ENCODE data around the gene SPTBN5.

Gene SPTBN5

DNA sequence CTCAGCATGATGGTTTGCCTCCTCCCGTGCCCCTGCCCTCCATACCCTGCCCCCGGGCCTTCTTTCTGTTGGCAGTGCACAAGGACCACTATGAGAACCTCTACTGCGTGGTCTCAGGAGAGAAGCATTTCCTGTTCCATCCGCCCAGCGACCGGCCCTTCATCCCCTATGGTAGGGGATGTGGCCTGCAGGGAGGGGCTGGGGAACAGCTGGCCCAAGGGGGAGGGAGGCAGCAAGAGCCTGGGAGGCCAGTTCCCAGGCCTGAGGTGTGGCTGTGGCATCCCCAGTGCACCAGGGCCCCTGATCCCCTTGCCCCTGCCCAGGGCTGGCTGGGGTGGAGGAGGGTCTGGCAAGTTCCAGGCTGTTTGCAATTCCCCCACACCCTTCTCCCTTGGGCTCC, 57.8 kb downstream of the SPTBN5 start:
- H3K18ac ChIP-seq (ENCODE audit: low read depth in 1 of 2, low read length in 2 of 2): no peak overlapping the region
- H4K91ac ChIP-seq (ENCODE audit: low read length): no peak overlapping the region
- H2BK5ac ChIP-seq (ENCODE audit: low read depth, low read length, poor library complexity, severe bottlenecking): no peak overlapping the region
- H2AK5ac ChIP-seq (ENCODE audit: low read length, severe bottlenecking): no peak overlapping the region
- peaks cover 7% of the 10 kb centered on the region for H3K79me1 ChIP-seq (replicated peaks; ENCODE audit: low read length, poor library complexity, severe bottlenecking)
- H2BK120ac ChIP-seq (ENCODE audit: low read depth, low read length): no peak overlapping the region
- no peak overlapping the region for H3K14ac ChIP-seq (ENCODE audit: low read length in 2 of 2)
- WGBS: 47% methylated on average over 6 of the region's 6 CpGs
- H2BK12ac ChIP-seq (ENCODE audit: low read length in 2 of 2): no peak overlapping the region
- no peaks in the 10 kb centered on the region for H3K27me3 ChIP-seq (ENCODE audit: control insufficient read depth in 1 of 2, insufficient read depth in 1 of 2, low read length in 2 of 2)
- H3K36me3 ChIP-seq (ENCODE audit: control insufficient read depth in 1 of 2, insufficient read depth in 2 of 2, low read depth in 1 of 2, low read length in 2 of 2): peaks cover 5 to 46% of the 10 kb centered on the region in 2 experiments
- H3K23ac ChIP-seq (ENCODE audit: low read length in 2 of 2): no peak overlapping the region
- no peak overlapping the region for H3K9ac ChIP-seq (ENCODE audit: low read length)
- H2AFZ ChIP-seq (ENCODE audit: low read depth, low read length): no peak overlapping the region
- DNase-seq: no peak
- no peaks in the 10 kb centered on the region for H3K9me3 ChIP-seq (ENCODE audit: control insufficient read depth, low read length)
- H3K4me2 ChIP-seq (ENCODE audit: low read length, poor library complexity, severe bottlenecking): no peak overlapping the region
- no peak overlapping the region for H3K4ac ChIP-seq (ENCODE audit: low read depth in 1 of 2, low read length in 2 of 2)
- peak overlapping the region in 1 of 2 experiments; percentile 2 for H3K4me3 ChIP-seq (ENCODE audit: insufficient read depth in 1 of 2, low read depth in 1 of 2, low read length in 2 of 2)
- no peak overlapping the region for H2BK15ac ChIP-seq (ENCODE audit: low read depth, poor library complexity, severe bottlenecking)
- H3K4me1 ChIP-seq (ENCODE audit: control insufficient read depth, insufficient read depth, low read depth, low read length): peaks cover 8% of the 10 kb centered on the region
- no peak overlapping the region for H4K8ac ChIP-seq (ENCODE audit: low read length)
- H3K27ac ChIP-seq (ENCODE audit: low read length, poor library complexity, severe bottlenecking): no peak overlapping the region

DNA sequence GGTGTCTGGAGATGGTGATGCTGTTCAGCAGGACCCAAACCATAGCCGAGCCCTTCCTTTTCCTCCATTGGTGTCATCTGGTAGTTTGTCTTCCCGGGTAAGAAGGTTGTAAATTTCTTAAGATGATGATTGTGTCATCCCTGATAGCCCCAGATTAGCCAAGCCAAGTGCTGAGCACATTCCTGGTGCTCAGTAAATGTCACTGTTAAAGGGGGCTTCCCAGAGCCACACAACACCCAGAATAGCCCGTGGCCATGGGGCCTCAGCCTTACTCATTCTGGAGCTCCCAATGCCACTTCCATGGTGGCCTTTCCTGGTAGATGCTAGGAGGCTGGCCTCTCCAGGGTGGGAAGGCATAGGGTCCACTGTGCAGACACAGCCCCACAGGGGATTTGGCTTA, 59.8 kb downstream of the SPTBN5 start:
- Histone ChIP-seq H3K4me3 (ENCODE audit: insufficient read depth in 1 of 2, low read depth in 1 of 2, low read length in 2 of 2) (no peak overlapping the region), H2AK5ac (ENCODE audit: low read length, severe bottlenecking) (no peak overlapping the region), H2BK15ac (ENCODE audit: low read depth, poor library complexity, severe bottlenecking) (no peak overlapping the region), H3K4me1 (ENCODE audit: control insufficient read depth, insufficient read depth, low read depth, low read length) (peaks cover 11% of the 10 kb centered on the region), H3K27me3 (ENCODE audit: control insufficient read depth in 1 of 2, insufficient read depth in 1 of 2, low read length in 2 of 2) (no peaks in the 10 kb centered on the region), H3K27ac (ENCODE audit: low read length, poor library complexity, severe bottlenecking) (no peak overlapping the region), H3K79me1 (replicated peaks; ENCODE audit: low read length, poor library complexity, severe bottlenecking) (peaks cover 14% of the 10 kb centered on the region), H3K4me2 (ENCODE audit: low read length, poor library complexity, severe bottlenecking) (no peak overlapping the region), H3K4ac (ENCODE audit: low read depth in 1 of 2, low read length in 2 of 2) (no peak overlapping the region), H3K23ac (ENCODE audit: low read length in 2 of 2) (no peak overlapping the region), H4K8ac (ENCODE audit: low read length) (no peak overlapping the region), H4K91ac (ENCODE audit: low read length) (no peak overlapping the region), H2AFZ (ENCODE audit: low read depth, low read length) (no peak overlapping the region), H3K14ac (ENCODE audit: low read length in 2 of 2) (no peak overlapping the region), H3K36me3 (ENCODE audit: control insufficient read depth in 1 of 2, insufficient read depth in 2 of 2, low read depth in 1 of 2, low read length in 2 of 2) (peaks cover 5 to 52% of the 10 kb centered on the region in 2 experiments), H3K9ac (ENCODE audit: low read length) (no peak overlapping the region), H2BK12ac (ENCODE audit: low read length in 2 of 2) (no peak overlapping the region), H2BK120ac (ENCODE audit: low read depth, low read length) (no peak overlapping the region), H3K9me3 (ENCODE audit: control insufficient read depth, low read length) (no peaks in the 10 kb centered on the region), H3K18ac (ENCODE audit: low read depth in 1 of 2, low read length in 2 of 2) (no peak overlapping the region), H2BK5ac (ENCODE audit: low read depth, low read length, poor library complexity, severe bottlenecking) (no peak overlapping the region)
- WGBS: 86% methylated on average over 2 of the region's 3 CpGs
- DNase-seq: peak; percentile 28

DNA sequence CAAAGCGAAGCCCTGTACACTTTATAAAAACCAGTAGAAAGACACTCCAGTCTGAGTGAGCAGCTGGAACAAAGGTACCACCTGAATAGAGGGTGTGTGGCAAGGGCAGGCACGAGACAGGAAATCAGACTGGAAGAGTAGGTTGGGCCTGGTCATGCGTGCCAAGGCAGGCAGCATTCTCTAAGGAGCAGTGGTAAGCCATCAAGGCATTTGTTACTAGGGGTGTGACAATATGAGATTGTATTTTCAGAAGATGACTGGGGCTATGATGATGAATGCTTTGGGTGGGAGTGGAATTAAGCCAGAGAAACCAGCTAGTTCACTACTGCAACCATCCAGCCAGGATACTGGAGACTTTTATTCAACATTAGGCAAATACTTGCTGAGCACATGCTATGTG, 61.0 kb downstream of the SPTBN5 start:
- H3K27me3 ChIP-seq (ENCODE audit: control insufficient read depth in 1 of 2, insufficient read depth in 1 of 2, low read length in 2 of 2): no peaks in the 10 kb centered on the region
- no peaks in the 10 kb centered on the region for H3K9me3 ChIP-seq (ENCODE audit: control insufficient read depth, low read length)
- no peak overlapping the region for H3K4ac ChIP-seq (ENCODE audit: low read depth in 1 of 2, low read length in 2 of 2)
- H3K27ac ChIP-seq (ENCODE audit: low read length, poor library complexity, severe bottlenecking): no peak overlapping the region
- no peak overlapping the region for H3K4me2 ChIP-seq (ENCODE audit: low read length, poor library complexity, severe bottlenecking)
- no peak overlapping the region for H3K14ac ChIP-seq (ENCODE audit: low read length in 2 of 2)
- H2AK5ac ChIP-seq (ENCODE audit: low read length, severe bottlenecking): no peak overlapping the region
- H2BK15ac ChIP-seq (ENCODE audit: low read depth, poor library complexity, severe bottlenecking): no peak overlapping the region
- no peak overlapping the region for H2BK12ac ChIP-seq (ENCODE audit: low read length in 2 of 2)
- DNase-seq: no peak
- H3K79me1 ChIP-seq (replicated peaks; ENCODE audit: low read length, poor library complexity, severe bottlenecking): peaks cover 14% of the 10 kb centered on the region
- no peak overlapping the region for H4K91ac ChIP-seq (ENCODE audit: low read length)
- H2BK5ac ChIP-seq (ENCODE audit: low read depth, low read length, poor library complexity, severe bottlenecking): no peak overlapping the region
- no peak overlapping the region for H3K9ac ChIP-seq (ENCODE audit: low read length)
- H3K18ac ChIP-seq (ENCODE audit: low read depth in 1 of 2, low read length in 2 of 2): no peak overlapping the region
- H3K36me3 ChIP-seq (ENCODE audit: control insufficient read depth in 1 of 2, insufficient read depth in 2 of 2, low read depth in 1 of 2, low read length in 2 of 2): peaks cover 5 to 44% of the 10 kb centered on the region in 2 experiments
- no peak overlapping the region for H4K8ac ChIP-seq (ENCODE audit: low read length)
- 97% methylated on average over 2 of the region's 3 CpGs for WGBS
- no peak overlapping the region for H2BK120ac ChIP-seq (ENCODE audit: low read depth, low read length)
- H3K23ac ChIP-seq (ENCODE audit: low read length in 2 of 2): no peak overlapping the region
- peaks cover 11% of the 10 kb centered on the region for H3K4me1 ChIP-seq (ENCODE audit: control insufficient read depth, insufficient read depth, low read depth, low read length)
- H3K4me3 ChIP-seq (ENCODE audit: insufficient read depth in 1 of 2, low read depth in 1 of 2, low read length in 2 of 2): no peak overlapping the region
- no peak overlapping the region for H2AFZ ChIP-seq (ENCODE audit: low read depth, low read length)

DNA sequence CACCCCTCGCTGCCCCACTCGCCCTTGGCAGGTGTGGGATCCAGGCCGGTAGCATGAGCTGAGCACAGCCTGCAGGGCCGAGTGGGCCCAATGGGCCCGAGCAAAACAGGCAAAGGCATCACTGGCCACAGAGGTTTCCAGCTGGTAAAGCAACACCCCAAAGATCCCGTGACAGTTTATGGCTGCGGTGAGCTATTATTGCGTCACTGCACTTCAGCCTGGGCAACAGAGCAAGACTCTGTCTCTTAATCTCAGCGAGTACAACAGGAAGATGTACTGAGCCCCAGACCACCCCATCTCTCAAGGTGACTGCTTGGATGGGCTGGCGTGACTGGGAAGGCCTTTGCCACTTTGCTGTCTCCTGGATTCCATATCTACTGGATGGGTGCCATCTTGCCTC, 61.6 kb downstream of the SPTBN5 start:
- Histone ChIP-seq H3K36me3 (ENCODE audit: control insufficient read depth in 1 of 2, insufficient read depth in 2 of 2, low read depth in 1 of 2, low read length in 2 of 2) (peaks cover 5 to 42% of the 10 kb centered on the region in 2 experiments), H3K23ac (ENCODE audit: low read length in 2 of 2) (no peak overlapping the region), H2BK12ac (ENCODE audit: low read length in 2 of 2) (no peak overlapping the region), H4K91ac (ENCODE audit: low read length) (no peak overlapping the region), H3K14ac (ENCODE audit: low read length in 2 of 2) (no peak overlapping the region), H3K18ac (ENCODE audit: low read depth in 1 of 2, low read length in 2 of 2) (no peak overlapping the region), H3K4me2 (ENCODE audit: low read length, poor library complexity, severe bottlenecking) (no peak overlapping the region), H2AK5ac (ENCODE audit: low read length, severe bottlenecking) (no peak overlapping the region), H3K27ac (ENCODE audit: low read length, poor library complexity, severe bottlenecking) (no peak overlapping the region), H2BK120ac (ENCODE audit: low read depth, low read length) (no peak overlapping the region), H2BK5ac (ENCODE audit: low read depth, low read length, poor library complexity, severe bottlenecking) (no peak overlapping the region), H2AFZ (ENCODE audit: low read depth, low read length) (no peak overlapping the region), H3K4me3 (ENCODE audit: insufficient read depth in 1 of 2, low read depth in 1 of 2, low read length in 2 of 2) (no peak overlapping the region), H3K9ac (ENCODE audit: low read length) (no peak overlapping the region), H3K27me3 (ENCODE audit: control insufficient read depth in 1 of 2, insufficient read depth in 1 of 2, low read length in 2 of 2) (no peaks in the 10 kb centered on the region), H4K8ac (ENCODE audit: low read length) (no peak overlapping the region), H3K79me1 (replicated peaks; ENCODE audit: low read length, poor library complexity, severe bottlenecking) (peaks cover 14% of the 10 kb centered on the region), H3K4me1 (ENCODE audit: control insufficient read depth, insufficient read depth, low read depth, low read length) (peaks cover 14% of the 10 kb centered on the region), H3K9me3 (ENCODE audit: control insufficient read depth, low read length) (no peaks in the 10 kb centered on the region), H3K4ac (ENCODE audit: low read depth in 1 of 2, low read length in 2 of 2) (no peak overlapping the region), H2BK15ac (ENCODE audit: low read depth, poor library complexity, severe bottlenecking) (no peak overlapping the region)
- WGBS: 98% methylated on average over 10 of the region's 10 CpGs
- no peak for DNase-seq
